NT2/D1 (cell line): ENCODE measurements around the gene TMEM132E.

Experiments
- SUZ12 ChIP-seq: IDR thresholded peaks from 2 replicates; pipeline ENCODE4 v1.6.1; 2011; ENCODE audit not compliant: insufficient read length, insufficient read depth; ENCODE audit errors: extremely low read depth
- YY1 ChIP-seq: IDR thresholded peaks from 2 replicates; pipeline ENCODE4 v1.6.1; 2011; ENCODE audit not compliant: insufficient read length, insufficient read depth
- ZNF274 ChIP-seq: IDR thresholded peaks from 2 replicates; pipeline ENCODE4 v1.6.1; 2011; ENCODE audit warnings: mild to moderate bottlenecking, low read depth, low read length

DNA sequence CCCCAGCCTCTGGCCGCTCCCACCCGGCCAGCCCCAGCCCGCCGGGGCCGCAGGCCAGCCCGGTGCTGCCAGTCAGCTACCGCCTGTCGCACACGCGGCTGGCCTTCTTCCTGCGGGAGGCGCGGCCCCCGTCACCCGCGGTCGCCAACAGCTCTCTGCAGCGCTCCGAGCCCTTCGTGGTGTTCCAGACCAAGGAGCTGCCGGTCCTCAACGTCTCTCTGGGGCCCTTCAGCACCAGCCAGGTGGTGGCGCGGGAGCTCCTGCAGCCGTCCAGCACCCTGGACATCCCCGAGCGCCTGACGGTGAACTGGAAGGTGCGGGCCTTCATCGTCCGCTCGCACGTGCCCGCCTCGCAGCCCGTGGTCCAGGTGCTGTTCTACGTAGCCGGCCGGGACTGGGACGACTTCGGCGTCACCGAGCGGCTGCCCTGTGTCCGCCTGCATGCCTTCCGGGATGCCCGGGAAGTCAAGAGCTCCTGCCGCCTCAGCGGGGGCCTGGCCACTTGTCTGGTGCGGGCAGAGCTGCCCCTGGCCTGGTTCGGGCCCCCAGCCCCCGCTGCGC lies 46.8 kb downstream of the TMEM132E start:
- TF ChIP-seq ZNF274 = no peak
- no peak for TF ChIP-seq YY1
- TF ChIP-seq SUZ12 = no peak
